GM06990 (cell line): ENCODE measurements around the gene SSTR4.

ENCODE experiments used
- DNase-seq: peaks from one replicate; pipeline ENCODE4 v3.0.0-alpha.2; 2011; ENCODE audit not compliant: insufficient read length; ENCODE audit errors: extremely low read depth
- H3K27me3 ChIP-seq: replicated peaks from 2 replicates; pipeline ENCODE4 v1.6.0; 2011; ENCODE audit warnings: low read length; ENCODE audit not compliant: control insufficient read depth, insufficient read depth
- H3K36me3 ChIP-seq: 2 replicates; pipeline ENCODE4 v1.5.1; 2011; ENCODE audit warnings: low read length; ENCODE audit not compliant: control insufficient read depth, insufficient read depth
- H3K4me3 ChIP-seq: replicated peaks from 2 replicates; pipeline ENCODE4 v1.5.1; 2011; ENCODE audit warnings: low read depth, mild to moderate bottlenecking, control low read depth, low read length
- TF ChIP-seq, protein P1 (sequence below): IDR thresholded peaks from 2 replicates; pipeline ENCODE4 v1.5.1; 2011; ENCODE audit warnings: low read length, control low read depth, mild to moderate bottlenecking, inconsistent platforms; ENCODE audit not compliant: insufficient read depth, poor library complexity, severe bottlenecking

The SSTR4 gene

DNA sequence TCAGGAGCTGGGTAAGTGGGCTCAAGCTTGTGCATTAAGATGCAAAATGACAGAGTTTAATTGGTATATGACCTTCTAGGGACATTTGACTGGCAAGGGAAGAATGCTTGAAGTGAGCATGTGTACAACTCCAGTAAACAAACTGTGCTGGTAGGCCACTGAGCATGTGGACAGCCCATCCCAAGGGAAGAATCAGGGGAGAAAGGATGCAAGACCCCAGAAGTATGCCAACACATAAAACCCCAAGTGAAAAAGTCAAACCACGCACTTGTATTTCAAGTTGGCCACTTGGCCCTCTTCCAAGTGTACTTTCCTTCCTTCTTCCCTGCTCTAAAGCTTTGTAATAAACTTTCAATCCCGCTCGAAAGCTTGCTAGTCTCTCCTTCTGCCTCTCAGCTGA, 24.7 kb downstream of the SSTR4 start:
- no peak for DNase-seq
- TF ChIP-seq, protein P1, sequence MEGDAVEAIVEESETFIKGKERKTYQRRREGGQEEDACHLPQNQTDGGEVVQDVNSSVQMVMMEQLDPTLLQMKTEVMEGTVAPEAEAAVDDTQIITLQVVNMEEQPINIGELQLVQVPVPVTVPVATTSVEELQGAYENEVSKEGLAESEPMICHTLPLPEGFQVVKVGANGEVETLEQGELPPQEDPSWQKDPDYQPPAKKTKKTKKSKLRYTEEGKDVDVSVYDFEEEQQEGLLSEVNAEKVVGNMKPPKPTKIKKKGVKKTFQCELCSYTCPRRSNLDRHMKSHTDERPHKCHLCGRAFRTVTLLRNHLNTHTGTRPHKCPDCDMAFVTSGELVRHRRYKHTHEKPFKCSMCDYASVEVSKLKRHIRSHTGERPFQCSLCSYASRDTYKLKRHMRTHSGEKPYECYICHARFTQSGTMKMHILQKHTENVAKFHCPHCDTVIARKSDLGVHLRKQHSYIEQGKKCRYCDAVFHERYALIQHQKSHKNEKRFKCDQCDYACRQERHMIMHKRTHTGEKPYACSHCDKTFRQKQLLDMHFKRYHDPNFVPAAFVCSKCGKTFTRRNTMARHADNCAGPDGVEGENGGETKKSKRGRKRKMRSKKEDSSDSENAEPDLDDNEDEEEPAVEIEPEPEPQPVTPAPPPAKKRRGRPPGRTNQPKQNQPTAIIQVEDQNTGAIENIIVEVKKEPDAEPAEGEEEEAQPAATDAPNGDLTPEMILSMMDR: no peak

DNA sequence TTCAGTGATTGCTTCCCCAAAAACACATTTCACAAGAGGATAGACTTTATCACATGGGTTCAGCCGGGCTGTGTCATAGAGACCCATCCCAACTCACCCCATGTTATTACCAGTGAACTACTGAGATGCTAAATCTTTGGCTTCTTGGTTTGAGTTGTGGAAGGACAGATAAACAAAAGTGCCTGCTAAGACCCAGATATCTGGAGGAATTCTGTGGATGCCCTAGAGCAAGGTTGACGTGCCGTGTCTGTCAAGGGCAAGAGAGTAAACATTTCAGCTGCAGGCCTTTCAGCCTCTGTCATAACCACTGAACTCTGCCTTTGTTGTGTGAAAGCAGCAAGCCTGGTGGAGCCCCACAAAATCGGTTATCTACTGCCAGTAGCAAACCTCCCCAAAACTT, 25.5 kb downstream of the SSTR4 start:
- H3K36me3 ChIP-seq: no peaks in the 10 kb centered on the region
- no peaks in the 10 kb centered on the region for H3K27me3 ChIP-seq
- no peak for DNase-seq
- TF ChIP-seq, protein P1: no peak
- no peak overlapping the region for H3K4me3 ChIP-seq

More for the DNA sequence above, 24.7 kb downstream of the SSTR4 start:
- H3K36me3 ChIP-seq: no peaks in the 10 kb centered on the region
- no peaks in the 10 kb centered on the region for H3K27me3 ChIP-seq
- no peak overlapping the region for H3K4me3 ChIP-seq

DNA sequence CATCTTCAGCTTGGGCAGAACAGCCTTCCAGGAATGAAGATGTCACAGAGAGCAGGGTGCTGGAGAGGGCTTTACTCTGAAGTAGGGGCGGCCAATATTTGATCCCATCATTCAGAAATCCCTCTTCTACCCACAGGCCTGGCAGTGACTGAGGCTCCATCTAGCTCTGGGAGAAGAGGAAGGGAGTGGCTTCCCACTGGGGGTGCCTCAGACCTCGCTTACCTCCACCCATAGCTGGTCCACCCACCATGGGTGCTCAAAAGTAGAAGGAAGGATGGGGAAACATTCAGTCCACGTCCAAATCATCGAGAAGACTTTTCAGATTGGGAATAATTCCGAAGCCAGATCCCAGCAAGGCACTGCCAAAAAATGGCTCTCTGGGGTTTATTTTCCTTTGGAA, 26.1 kb downstream of the SSTR4 start:
- TF ChIP-seq, protein P1: no peak
- Histone ChIP-seq H3K36me3 (no peaks in the 10 kb centered on the region), H3K27me3 (no peaks in the 10 kb centered on the region), H3K4me3 (no peak overlapping the region)
- no peak for DNase-seq

DNA sequence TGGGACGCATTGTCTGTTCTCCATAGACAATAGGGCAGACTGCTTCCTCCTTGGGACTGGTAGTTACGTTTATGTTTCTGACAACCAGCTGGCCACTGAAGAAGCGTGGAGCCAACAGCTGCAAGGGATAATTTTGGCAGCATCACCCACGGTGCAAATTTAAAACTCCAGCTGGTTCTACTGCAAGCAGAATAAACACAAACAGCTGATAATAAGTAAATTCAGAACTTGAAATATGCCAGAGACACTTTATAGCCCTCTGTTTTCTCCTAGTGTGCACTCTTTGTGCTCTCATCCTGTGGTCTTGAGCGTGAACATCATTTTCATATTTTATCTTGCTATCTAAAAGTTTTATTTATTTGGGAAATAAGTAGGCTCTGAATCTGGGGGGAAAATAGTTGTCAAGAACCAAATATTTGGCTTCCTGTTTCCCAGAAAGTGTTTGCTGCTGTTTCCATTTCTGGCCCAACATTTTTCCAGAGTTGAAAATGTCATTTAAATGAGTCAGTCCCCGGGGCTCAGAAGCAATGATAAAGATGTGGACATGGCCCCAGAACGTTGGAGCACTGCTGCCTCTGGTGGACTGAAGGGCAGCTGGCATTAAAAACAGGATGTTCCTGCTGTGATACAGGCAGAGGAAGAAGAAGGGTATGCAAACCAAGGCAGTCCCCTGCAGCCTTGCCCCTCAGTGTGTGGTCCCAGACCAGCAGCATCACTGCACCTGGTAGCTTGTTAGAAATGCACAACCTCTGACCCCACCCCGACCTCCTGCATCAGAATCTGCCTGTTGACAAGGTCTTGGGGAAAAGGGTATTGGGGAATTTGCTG, 26.8 kb downstream of the SSTR4 start:
- DNase-seq: no peak

DNA sequence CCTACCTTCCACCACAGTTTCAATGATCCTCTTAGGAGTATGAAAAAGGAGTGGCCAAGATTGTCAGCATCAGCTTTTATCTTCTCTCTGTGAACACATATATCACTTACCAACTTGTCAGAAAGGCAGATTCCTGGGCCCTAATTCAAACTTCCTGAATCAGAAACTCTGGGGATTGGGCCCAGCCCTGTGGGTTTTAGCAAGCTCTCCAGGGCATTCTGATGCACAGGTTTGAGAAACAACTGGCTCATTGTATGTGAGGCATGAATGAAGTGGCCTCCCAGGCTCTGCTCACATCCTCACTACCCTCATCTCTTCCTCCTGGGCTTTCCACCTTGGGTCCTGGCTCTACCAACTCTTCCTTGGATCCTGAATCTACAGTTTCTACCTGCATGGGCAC, 27.5 kb downstream of the SSTR4 start:
- Histone ChIP-seq H3K27me3 (no peaks in the 10 kb centered on the region), H3K36me3 (no peaks in the 10 kb centered on the region), H3K4me3 (no peak overlapping the region)
- no peak for DNase-seq
- TF ChIP-seq, protein P1: no peak

More for the DNA sequence above, 26.8 kb downstream of the SSTR4 start:
- TF ChIP-seq, protein P1: peak; percentile 31
- Histone ChIP-seq H3K27me3 (no peaks in the 10 kb centered on the region), H3K4me3 (no peak overlapping the region), H3K36me3 (no peaks in the 10 kb centered on the region)
